HG02623 (cell line): ENCODE results near the gene PPP1R3G.
"Not testable (repeated sequence)": the region's sequence is repeated elsewhere in the genome, so short reads cannot be mapped to it uniquely, and the experiment has no call there.

Source experiments
- ATAC-seq: cut with Tn5 transposase; IDR thresholded peaks from one replicate; pipeline ENCODE4 v1.9.1; 2021; ENCODE audit warnings: moderate library complexity; ENCODE audit not compliant: unreplicated experiment

The PPP1R3G gene

DNA sequence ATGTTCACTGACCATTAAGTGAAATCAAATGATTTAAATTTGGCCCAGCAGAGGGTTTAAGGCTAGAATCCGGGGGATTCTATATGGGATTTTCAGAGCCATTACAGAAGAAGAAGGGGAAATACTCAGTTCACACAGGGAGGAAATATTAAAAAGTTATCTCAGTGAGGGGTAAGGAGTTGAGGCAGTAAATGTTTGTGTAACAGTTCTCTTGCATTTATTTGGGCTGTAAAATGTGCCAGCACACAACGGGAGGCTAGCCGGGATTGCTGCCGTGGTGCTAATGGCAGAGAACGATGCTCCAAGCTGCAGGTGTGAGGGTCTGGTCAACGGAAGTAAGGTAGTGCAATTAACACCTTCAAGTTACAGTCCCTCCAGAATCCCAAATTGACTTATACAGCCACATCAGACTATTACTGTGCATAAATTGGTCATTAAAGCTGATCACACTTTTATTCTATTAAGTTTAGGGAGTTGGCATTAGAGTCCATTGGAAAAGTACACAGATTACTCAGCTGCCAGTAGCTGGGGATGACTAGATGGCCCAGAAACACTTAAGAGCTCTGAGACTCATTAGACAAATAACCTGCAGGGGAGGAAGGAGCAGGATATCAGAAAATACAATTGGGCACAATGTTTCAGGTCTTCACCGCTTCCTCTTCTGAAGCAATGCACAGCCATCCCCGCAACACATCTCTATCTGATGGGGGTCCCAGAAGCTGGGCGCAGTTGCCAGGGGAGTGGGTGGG, 31.3 kb downstream of the PPP1R3G start:
- no peak for ATAC-seq

DNA sequence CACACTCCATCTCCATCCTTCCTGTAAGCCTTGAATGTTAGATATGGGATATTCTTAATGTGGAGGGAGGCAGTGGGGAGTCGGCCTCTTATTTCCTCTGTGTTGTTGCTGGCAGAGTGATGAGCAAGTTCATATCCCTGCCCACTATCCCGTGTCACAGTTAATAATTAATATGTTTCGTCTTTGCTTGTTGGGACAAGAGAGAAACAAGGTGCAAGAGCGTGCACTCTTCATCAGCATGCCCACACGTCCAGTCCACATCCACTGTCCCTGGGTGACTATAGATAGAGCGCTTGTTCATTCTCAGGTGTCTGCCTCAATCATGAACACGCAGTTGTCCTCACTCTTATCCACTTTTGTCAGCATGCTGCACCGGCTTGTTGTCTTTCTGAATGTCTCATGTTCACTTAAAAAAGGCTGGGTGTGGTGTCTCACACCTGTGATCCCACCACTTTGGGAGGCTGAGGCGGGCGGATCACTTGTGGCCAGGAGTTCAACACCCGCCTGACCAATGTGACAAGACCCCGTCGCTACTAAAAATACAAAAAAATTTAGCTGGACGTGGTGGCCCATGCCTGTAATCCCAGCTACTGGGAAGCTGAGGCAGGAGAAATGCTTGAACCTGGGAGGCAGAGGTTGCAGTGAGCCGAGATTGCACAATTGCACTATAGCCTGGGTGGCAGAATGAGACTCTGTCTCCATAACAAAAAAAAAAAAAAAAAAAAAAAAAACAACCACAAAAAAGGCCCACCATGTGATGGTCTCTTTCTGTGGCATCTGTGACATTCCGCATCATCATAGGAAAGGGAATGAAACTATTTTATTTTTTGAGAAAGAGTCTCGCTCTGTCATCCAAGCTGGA, 34.2 kb downstream of the PPP1R3G start:
- ATAC-seq, result no peak

DNA sequence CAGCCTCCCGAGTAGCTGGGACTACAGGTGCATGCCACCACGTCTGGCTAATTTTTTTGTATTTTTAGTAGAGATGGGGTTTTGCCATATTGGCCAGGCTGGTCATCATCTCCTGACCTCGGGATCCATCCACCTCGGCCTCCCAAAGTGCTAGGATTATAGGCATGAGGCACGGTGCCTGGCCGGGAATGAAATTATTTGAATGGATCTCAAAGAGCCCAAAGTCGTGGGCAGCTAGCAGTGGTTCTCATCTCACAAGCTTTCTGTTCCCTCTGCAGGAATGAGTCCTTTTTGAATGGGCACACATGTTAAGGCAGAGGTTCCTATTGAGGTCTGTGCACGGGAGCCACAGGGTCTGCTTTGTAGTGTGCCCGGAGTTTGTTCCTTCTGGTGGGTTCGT, 34.9 kb downstream of the PPP1R3G start:
- ATAC-seq, result no peak

DNA sequence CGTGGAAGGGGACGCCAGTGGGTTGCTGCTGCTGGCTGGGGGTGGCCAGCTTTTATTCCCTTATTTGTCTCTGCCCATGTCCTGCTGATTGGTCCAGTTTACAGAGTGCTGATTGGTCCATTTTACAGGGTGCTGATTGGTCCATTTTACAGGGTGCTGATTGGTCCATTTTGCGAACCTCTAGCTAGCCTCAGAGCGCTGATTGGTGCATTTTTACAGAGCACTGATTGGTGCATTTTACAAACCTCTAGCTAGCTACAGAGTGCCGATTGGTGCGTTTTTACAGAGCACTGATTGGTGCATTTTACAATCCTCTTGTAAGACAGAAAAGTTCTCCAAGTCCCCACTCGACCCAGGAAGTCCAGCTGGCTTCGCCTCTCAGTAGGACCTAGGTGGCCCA, 35.4 kb downstream of the PPP1R3G start:
- not testable (repeated sequence) for ATAC-seq

DNA sequence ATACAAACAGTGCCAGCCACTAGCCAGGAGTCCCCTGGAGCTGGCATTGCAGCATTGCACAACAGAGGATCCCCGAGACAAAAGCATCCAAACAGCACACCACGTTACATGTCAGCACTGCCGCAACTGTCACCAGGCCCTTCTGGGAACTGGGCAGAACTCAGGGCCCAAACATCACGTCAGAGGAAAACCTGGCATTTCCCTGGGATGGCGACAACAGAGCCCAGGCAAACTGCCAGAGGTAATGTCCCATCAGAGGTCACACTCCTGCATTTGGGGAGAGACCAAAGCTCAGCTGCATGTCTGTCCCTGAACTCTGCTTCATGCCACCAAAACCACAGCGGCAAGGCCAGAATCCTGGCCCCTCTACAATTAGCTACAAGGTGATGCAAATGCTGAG, 36.3 kb downstream of the PPP1R3G start:
- ATAC-seq, result no peak

DNA sequence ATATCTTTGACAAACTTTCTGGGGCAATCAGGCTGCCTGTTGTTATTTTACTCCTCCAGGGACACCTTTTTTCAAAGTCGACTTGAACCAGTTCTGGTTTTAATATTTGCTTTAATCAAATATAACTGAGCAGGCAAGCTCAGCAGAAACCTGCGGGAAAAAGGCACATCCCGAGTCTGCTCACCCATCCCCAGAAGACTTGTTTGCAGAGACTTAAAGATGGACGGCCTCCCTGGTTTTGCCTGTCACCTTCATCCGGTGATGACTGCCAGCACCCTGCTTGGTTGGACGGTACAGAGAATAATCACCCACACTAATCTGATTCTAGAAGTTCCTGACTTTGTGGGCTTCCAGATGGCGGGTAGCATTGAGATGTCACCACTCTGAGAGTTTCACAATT, 36.8 kb downstream of the PPP1R3G start:
- ATAC-seq, result no peak

DNA sequence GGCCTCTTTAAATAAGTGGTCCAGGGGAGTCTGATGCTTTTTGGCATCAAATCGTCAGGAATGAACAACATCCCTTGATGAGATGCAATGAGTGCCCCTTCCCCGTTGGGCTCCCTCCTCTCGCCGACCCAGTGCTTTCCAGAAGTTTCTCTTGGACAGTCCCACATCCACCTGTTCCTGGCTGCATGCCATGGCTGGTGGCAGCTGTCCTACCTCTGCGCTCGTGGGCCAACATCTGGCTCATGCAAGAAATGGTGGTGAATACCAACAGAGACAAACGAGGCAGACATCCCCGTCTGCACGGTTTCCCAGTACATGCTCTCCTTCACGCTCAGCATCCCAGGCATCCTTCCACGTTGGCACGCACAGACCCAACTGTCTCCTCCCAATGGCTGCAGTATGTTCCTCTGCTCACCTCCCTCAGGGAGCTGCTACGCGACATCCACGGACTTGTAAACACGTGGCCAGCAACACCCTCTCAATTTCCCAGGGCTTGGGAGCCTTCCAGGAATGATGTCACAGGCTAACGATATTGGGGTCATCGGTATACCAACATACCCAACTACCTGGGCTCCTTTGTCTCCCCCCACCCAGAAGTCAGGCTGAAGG, 37.5 kb downstream of the PPP1R3G start:
- ATAC-seq, result no peak

DNA sequence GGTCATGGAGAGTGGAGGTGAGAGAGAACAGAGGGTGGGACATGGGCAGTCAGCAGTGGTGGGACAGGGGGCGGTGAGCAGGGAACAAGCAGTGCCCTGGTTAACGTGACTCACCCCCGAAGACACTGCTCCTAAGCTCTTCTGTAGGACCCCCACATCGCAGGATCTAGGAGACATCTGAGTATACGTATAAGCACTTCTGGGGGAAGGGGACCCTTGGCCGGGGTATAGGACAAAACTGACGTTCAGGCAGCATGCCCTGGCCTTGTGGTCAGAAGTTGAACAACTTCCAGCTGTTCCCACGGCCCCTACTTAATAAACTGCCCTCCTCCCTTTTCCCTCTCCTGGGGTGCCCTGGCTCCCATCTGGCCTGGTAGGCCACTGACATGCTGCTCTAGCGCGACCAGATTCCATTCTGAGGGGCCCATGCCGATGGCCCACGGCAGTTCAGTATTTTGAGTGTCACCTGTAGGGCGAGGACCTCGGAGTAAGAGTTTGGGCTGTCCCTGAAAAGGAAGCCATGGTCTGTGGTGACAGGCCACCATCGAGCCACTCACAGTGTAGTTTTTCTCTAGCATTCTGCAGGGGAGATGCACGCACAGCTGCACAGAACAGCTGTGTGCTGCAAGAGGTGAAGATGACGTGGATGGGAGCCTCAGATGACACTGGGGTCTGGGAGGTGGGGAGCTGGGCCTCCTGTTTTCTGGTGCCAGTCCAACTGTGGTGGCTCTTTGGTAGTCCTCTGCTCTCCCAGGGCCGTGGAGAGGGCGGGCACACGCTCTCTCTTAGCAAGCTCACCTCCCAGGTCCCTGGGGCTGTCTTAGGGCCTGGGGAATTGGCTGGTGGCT, 38.4 kb downstream of the PPP1R3G start:
- ATAC-seq, result no peak

DNA sequence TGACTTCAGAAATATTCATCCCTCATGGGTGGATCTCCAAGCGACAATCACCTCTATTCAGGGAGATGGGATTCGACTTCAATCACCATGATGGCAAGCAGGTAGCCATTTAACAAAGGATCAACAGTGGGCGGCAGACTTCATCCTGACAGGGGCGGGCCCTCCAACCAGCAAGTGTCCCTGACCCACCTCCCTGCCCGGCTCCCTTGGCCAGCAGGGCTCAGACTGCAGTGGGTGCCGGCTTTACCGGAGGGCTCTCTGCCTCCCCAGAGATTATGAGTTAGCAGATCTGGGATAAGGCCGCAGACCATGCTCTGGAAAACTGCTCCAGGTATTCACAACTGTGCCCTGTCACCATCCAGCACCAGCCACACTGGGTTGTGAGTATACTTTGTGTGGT, 39.4 kb downstream of the PPP1R3G start:
- no peak for ATAC-seq

DNA sequence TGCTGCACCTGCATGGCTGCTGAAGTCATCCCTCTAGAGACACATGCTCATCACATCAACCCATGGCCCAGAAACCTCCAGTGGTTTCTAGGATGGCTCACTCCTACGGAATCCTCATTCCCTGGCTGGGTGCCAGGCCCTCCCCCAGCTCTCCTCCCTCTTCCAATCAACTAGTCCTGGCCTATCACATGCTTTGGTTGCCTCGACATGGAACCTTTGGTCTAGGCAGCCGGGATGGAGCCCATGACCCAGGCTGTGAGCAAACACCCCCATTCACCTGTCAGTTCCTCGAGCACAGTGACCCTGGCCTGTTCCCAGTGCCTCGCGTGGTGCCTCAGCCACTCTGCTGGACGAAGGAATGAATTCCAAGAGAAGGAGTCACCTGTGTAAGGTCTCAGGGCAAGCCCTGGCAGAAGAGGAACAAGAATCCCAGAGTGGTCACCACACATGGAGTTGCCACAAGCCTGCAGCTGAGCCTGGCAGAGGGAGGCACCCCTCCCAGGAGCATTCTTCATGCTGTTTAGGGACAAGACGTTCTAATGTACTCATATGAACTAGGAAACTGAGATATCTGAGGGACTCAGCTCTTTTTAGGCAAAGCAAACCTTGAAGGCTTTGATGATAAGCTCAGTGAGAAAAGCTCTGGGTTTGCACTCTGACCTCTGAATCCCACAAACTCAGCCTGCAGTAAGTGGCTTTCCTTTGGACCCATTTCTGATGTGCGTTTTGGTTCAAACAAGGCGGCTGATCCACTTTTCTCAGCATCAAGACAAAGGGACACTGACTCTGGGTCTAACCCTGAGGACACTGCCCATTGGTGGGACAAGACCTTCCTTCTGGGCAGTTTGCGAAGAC, 40.2 kb downstream of the PPP1R3G start:
- no peak for ATAC-seq

DNA sequence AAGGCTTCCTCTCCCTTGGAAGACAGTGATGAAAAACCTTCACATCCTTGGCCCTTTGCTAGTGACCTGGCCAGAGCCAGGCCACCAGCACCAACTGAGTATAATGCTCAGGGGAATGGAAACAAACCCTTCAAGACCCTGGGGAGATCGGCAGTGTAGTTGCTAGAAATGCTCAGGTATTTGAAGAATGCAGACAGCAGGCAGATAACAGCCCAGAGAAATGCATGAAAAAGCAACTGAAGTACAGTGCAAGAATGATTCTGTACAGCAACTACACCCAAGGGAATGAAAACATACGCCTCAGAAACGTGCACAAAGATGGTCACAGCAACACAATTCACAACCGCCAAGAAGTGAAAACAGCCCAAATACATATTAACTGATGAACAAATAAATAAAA, 41.1 kb downstream of the PPP1R3G start:
- no peak for ATAC-seq

DNA sequence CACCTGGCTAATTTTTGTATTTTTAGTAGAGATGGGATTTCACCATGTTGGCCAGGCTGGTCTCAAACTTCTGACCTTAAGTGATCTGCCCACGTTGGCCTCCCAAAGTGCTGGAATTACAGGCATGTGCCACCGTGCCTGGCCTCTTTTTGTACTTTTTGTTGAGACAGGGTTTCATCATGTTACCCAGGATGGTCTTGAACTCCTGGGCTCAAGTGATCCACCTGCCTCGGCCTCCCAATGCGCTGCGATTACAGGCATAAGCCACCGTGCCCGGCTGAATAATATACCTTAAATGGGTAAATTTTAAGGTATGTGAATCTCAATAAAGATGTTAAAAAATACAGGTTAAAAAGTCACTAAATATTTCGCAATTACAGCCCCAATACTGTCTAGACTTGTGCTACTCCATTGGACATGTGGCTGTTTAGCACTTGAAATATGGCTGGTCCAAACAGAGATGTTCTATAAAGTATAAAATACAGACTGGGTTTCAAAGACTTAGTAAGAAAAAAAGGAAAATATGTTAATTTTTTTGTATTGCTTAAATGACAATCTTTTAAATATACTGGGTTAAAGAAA, 42.1 kb downstream of the PPP1R3G start:
- no peak for ATAC-seq

DNA sequence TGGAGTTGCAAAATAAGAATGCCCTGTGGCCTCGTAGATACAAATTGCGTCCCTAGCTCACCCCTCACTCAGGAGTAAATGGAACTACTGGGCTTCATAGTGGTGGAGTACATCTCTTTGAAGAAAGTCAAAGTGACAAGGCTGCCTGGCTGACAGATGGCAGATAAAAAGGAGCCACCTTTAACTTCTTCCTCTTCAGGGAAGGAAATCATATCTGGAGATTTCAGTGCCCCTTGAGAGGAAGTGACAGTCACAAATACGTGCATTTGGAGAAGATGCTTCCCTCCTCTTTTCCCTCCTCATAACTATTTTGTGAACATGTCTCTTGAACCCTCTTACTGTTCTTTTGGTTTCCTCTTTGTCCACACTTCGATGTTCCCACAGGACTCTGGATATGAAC, 43.2 kb downstream of the PPP1R3G start:
- ATAC-seq, result no peak

DNA sequence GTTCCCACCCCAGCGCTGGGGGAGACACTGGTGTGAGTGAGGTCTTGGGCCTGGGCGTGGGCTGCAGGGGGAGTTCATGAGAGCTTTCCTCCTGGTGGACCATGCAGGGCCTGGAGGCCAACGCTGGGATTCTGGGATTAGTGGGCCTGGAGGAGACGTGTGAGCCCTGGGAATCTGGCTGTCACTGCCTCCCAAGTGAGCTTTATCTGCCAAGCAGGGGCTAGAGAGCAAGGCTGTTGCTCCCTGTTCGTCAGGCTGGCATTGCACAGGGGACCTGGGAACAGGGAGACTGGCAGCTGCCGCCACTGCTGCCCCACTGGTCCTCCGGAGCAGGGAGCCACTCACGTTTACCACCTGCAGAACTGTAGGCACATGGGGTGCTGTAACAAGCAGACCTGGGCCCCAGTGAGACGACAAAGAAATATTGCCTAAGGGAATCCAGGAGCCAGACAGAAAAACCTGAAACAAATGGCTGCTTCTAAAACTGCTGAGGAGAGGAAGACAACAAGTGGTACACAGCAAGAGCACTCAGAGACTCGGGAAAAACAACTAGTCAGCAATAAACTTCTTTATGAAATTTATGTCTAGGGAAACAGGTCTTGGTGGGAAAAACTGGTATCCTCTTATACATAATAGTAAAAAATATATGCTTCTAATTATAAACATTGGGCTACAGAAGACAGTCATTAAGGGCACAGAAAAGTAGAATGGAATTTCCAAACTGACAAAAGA, 45.2 kb downstream of the PPP1R3G start:
- no peak for ATAC-seq

DNA sequence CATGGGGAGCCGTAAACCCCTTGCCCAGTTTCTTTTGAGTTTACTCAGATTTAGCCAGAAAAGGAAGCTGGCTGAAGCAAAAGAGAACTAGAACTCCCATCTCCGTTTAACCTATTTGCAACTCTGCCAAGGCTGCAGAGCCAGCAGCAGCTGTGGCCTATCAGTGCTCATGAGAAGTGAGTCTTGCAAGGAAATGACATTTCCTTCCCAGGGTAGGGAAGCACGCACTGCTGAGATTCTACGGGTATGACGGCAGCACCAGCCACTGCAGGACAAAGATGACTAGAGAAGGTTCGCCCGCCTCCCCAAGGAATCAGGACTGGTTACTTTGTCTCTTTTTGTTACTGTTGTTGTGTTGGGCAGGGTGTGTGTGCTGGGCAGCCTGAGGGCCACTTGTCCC, 47.6 kb downstream of the PPP1R3G start:
- ATAC-seq, result peak; percentile 92

DNA sequence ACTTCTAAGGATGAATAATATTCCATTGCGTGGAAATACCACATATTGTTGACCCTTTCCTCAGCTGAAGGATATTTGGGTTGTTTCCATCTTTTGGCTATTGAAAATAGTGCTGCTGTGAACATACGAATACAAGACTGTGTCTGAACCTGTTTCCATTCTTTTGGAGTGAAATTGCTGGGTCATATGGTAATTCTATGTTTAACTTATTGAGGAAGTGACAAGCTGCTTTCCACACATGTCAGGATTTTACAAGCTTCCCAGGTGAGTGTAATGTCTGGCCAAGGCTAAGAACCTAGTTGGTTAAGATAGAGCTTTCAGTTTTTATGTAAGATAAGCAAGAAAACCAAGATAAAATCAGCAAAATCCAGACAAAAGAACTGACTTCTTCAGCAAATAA, 48.8 kb downstream of the PPP1R3G start:
- no peak for ATAC-seq

DNA sequence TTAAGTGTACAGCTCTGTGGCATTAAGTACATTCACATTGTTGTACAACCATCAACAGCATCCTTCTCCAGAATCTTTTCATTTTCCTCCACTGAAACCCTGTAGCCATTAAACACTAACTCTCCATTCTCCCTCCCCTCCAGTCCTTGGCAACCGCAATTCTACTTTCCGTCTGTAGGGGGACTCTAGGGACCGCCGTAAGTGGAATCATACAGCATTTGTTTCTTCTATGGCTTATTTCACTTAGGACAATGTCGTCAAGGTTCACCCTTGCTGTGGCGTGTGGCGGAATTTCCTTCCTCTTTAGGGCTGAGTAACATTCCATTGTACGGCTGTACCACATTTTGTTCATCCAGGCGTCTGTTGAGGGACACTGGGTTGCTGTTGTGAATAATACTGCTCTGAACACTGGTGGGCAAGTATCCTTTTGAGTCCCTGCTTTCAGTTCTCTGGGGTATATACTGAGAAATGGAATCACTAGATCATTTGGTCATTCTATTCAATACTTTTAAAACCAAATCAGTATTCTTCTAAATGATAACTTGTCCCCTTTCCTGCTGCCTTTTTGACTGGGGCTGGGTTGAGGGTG, 50.7 kb downstream of the PPP1R3G start:
- no peak for ATAC-seq

DNA sequence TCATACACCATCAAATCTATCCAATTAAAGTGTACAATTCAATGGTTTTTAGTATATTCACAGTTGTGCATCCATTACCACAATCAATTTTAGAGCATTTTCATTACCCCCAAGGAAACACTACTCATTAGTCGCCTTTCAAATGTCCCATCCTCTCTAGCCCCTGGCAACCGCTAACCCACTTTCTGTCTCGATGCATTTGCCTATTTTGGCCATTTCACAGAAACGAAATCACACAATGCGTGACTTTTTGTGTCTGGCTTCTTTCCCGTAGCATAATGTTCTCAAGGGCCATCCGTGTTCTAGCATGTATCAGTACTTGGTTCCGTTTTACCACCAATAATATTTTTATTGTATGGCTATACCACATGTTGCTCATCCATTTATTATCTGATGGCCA, 51.7 kb downstream of the PPP1R3G start:
- ATAC-seq, result no peak
